HG03135 (cell line): ENCODE measurements around the gene DPM2.

Experiments used
- ATAC-seq: cut with Tn5 transposase; IDR thresholded peaks from one replicate; pipeline ENCODE4 v1.9.1; 2021; ENCODE audit warnings: mild to moderate bottlenecking, moderate library complexity; ENCODE audit not compliant: unreplicated experiment

DPM2 gene

GRCh38 chr9:127973169-127974000 lies 35.7 kb upstream of the DPM2 start:
- no peak for ATAC-seq

- ATAC-seq, result no peak
These were observed 34.7 kb upstream of the DPM2 start for GRCh38 chr9:127972236-127972871.

- ATAC-seq, result no peak
These were observed 33.9 kb upstream of the DPM2 start for GRCh38 chr9:127971357-127972235.

GRCh38 chr9:127970401-127971313 lies 33.0 kb upstream of the DPM2 start:
- peak; percentile 75 for ATAC-seq

GRCh38 chr9:127968700-127969383 lies 31.2 kb upstream of the DPM2 start:
- no peak for ATAC-seq

GRCh38 chr9:127968042-127968441 lies 30.4 kb upstream of the DPM2 start:
- no peak for ATAC-seq

GRCh38 chr9:127967151-127967809 lies 29.6 kb upstream of the DPM2 start:
- no peak for ATAC-seq

- ATAC-seq, result no peak
These were observed 28.9 kb upstream of the DPM2 start for GRCh38 chr9:127966416-127967150.

- ATAC-seq, result no peak
These were observed 28.3 kb upstream of the DPM2 start for GRCh38 chr9:127965953-127966352.

- no peak for ATAC-seq
These were observed 25.9 kb upstream of the DPM2 start for GRCh38 chr9:127963359-127964064.

GRCh38 chr9:127963041-127963358 lies 25.3 kb upstream of the DPM2 start:
- no peak for ATAC-seq

GRCh38 chr9:127962278-127962677 lies 24.6 kb upstream of the DPM2 start:
- ATAC-seq, result no peak

GRCh38 chr9:127961613-127962155 lies 24.0 kb upstream of the DPM2 start:
- ATAC-seq, result no peak

- no peak for ATAC-seq
These were observed 23.5 kb upstream of the DPM2 start for GRCh38 chr9:127961155-127961490.

- ATAC-seq, result no peak
These were observed 22.9 kb upstream of the DPM2 start for GRCh38 chr9:127960410-127961154.

GRCh38 chr9:127959841-127960409 lies 22.3 kb upstream of the DPM2 start:
- ATAC-seq, result no peak

- no peak for ATAC-seq
These were observed 21.7 kb upstream of the DPM2 start for GRCh38 chr9:127959398-127959797.
